ENCODE results near the gene TSEN54. TPM values are rescaled to one million over a fixed set of nuclear protein-coding genes. Genes with fewer than 3 reads are reported as not detected.
A peak's percentile ranks its signal among the peaks of the same experiment; 100 is the strongest.

Gene TSEN54
- total and polyA plus RNA-seq, 9 donors: 12.5 to 27.3 (median 21.0) TPM

DNA sequence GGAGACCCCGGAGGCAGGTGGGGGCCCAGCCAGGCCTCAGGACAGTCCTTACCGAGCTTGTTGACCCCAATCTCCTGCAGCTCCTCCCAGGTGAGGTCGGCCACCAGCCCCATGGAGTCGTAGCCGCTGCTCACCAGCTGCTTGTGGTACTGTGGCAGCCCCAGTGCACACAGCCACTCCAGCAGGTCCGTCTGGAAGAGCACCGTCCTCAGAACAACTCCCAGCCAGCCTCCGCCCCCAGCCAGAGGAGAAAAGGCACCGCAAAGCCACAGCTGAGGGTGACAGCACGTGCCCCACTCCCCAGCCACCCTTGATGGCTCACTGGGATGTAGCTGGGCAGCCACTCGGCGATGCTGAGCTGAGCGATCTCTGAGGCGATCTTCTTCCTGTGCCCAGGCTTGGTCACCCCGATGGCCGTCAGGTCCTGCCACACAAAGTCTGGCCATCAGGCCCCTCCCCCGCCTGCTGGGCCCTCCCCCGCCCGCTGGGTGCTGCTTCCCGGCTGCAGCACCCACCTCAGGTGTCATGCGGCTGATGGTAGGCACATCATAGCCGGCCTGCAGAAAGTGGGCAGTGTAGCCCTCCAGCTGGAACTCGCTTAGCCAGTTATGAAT, 12.9 kb upstream of the TSEN54 start:
- DNase-seq: no peak
- Histone ChIP-seq H3K4me1 (ENCODE audit: control insufficient read depth, insufficient read depth, low read length) (peaks cover 40% of the 10 kb centered on the region), H3K36me3 (ENCODE audit: control insufficient read depth, insufficient read depth, low read length) (peaks cover 96% of the 10 kb centered on the region), H3K4me3 (ENCODE audit: low read length) (no peak overlapping the region), H3K27ac (ENCODE audit: low read length) (no peak overlapping the region), H3K27me3 (ENCODE audit: control insufficient read depth, insufficient read depth, low read length) (no peaks in the 10 kb centered on the region), H3K9me3 (replicated peaks; ENCODE audit: control insufficient read depth, low read depth, low read length) (no peaks in the 10 kb centered on the region)
- 69% methylated on average over 18 of the region's 23 CpGs for WGBS (ENCODE audit: insufficient coverage)

DNA sequence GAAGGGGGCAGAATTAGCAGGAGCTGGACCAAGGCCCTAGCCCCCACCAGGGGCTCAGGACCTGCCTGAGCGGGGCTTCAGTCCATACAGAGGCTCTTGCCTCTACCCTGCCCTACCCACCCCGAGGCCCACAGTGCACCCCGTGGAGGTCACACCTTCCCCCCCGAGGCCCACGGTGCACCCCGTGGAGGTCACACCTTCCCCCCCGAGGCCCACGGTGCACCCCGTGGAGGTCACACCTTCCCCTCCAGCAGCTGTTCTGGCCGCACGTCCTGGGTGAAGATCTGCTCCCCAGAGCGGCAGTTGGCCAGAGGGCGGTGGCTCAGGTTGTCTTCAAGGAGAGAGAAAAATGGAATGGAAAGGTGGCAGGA, 12.4 kb upstream of the TSEN54 start:
- no peak overlapping the region for H3K27ac ChIP-seq (ENCODE audit: low read length)
- H3K27me3 ChIP-seq (ENCODE audit: control insufficient read depth, insufficient read depth, low read length): no peaks in the 10 kb centered on the region
- 75% methylated on average over 2 of the region's 13 CpGs for WGBS (ENCODE audit: insufficient coverage)
- peaks cover 95% of the 10 kb centered on the region for H3K36me3 ChIP-seq (ENCODE audit: control insufficient read depth, insufficient read depth, low read length)
- no peak for DNase-seq
- H3K4me3 ChIP-seq (ENCODE audit: low read length): no peak overlapping the region
- no peaks in the 10 kb centered on the region for H3K9me3 ChIP-seq (replicated peaks; ENCODE audit: control insufficient read depth, low read depth, low read length)
- H3K4me1 ChIP-seq (ENCODE audit: control insufficient read depth, insufficient read depth, low read length): peaks cover 40% of the 10 kb centered on the region

DNA sequence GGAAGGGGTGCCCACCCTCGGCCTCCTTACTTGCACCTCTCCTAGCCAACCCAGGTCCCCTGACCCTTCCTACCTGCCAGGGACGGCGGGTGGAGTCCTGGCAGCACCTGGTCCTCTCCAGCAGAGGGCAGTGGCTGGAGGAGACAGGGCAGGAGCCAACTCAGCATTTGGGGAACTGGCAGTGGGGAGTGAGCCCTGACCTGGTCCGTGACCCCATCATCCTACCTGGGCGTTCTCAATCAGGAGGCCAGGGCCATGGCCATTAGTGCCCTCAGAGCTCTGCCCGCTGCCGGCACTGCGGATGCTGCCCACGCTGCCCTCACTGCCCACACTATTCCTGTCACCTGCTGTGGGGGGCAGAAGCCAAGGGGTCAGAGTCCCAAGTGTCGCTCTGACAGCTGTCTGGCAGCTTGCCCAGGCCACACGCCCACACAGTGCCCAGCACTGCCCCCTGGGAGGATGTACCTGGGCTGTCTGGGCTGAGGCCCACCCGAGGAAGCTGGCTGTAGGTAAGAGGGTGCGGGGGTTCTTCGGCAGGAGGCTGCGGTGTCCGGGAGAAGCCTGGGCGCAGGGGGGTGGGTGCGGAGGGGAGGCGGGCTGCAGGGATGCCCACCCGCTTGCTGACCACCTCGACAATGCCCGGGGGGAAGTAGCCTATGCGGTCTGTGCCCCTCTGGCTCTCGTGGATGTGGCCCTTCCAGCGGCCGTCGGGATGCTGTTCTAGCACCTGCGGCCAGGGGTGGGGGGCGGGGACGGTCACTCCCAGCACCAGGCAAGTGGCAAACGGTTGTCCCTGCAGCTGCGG, 11.8 kb upstream of the TSEN54 start:
- Histone ChIP-seq H3K4me1 (ENCODE audit: control insufficient read depth, insufficient read depth, low read length) (peaks cover 40% of the 10 kb centered on the region), H3K4me3 (ENCODE audit: low read length) (no peak overlapping the region), H3K9me3 (replicated peaks; ENCODE audit: control insufficient read depth, low read depth, low read length) (no peaks in the 10 kb centered on the region), H3K36me3 (ENCODE audit: control insufficient read depth, insufficient read depth, low read length) (peaks cover 96% of the 10 kb centered on the region), H3K27me3 (ENCODE audit: control insufficient read depth, insufficient read depth, low read length) (no peaks in the 10 kb centered on the region), H3K27ac (ENCODE audit: low read length) (no peak overlapping the region)
- WGBS (ENCODE audit: insufficient coverage): 82% methylated on average over 28 of the region's 32 CpGs
- no peak for DNase-seq

DNA sequence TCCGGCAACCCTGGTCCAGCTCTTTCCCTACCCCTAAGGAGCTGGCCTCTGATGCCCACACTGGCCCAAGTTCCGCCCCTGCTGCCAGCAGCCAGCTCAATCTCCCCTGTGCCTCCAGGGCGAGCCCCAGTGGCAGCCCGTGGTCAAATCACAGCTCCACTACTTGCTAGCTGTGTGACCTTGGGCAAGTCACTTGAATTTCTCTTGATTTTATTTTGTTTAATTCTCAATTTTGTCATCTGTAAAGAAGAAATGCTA, 11.2 kb upstream of the TSEN54 start:
- Histone ChIP-seq H3K36me3 (ENCODE audit: control insufficient read depth, insufficient read depth, low read length) (peaks cover 95% of the 10 kb centered on the region), H3K9me3 (replicated peaks; ENCODE audit: control insufficient read depth, low read depth, low read length) (no peaks in the 10 kb centered on the region), H3K4me1 (ENCODE audit: control insufficient read depth, insufficient read depth, low read length) (peaks cover 45% of the 10 kb centered on the region), H3K27me3 (ENCODE audit: control insufficient read depth, insufficient read depth, low read length) (no peaks in the 10 kb centered on the region), H3K27ac (ENCODE audit: low read length) (no peak overlapping the region), H3K4me3 (ENCODE audit: low read length) (no peak overlapping the region)
- 100% methylated on average over 2 of the region's 4 CpGs for WGBS (ENCODE audit: insufficient coverage)
- DNase-seq: no peak

DNA sequence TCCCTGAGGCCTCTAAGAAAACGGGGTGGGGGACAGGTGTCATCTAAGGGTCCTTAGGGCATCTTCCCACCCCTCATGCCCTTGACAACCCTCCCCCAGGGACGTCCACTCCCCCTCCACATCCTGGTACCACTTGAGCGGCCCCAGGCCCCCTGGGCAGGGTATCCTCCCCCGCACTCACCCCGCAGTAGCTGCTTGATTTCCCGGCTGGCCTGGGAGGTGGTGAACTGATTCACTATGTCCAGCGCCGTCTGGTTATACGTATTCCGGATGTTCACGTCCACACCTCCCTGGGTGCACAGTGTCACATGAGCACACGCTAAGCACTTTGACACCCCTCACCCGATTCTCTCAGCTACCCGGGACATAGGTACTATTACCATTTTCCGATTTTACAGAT, 10.7 kb upstream of the TSEN54 start:
- WGBS (ENCODE audit: insufficient coverage): 81% methylated on average over 13 of the region's 15 CpGs
- Histone ChIP-seq H3K9me3 (replicated peaks; ENCODE audit: control insufficient read depth, low read depth, low read length) (no peaks in the 10 kb centered on the region), H3K27ac (ENCODE audit: low read length) (no peak overlapping the region), H3K4me3 (ENCODE audit: low read length) (no peak overlapping the region), H3K27me3 (ENCODE audit: control insufficient read depth, insufficient read depth, low read length) (no peaks in the 10 kb centered on the region), H3K36me3 (ENCODE audit: control insufficient read depth, insufficient read depth, low read length) (peaks cover 95% of the 10 kb centered on the region), H3K4me1 (ENCODE audit: control insufficient read depth, insufficient read depth, low read length) (peaks cover 49% of the 10 kb centered on the region)
- no peak for DNase-seq

DNA sequence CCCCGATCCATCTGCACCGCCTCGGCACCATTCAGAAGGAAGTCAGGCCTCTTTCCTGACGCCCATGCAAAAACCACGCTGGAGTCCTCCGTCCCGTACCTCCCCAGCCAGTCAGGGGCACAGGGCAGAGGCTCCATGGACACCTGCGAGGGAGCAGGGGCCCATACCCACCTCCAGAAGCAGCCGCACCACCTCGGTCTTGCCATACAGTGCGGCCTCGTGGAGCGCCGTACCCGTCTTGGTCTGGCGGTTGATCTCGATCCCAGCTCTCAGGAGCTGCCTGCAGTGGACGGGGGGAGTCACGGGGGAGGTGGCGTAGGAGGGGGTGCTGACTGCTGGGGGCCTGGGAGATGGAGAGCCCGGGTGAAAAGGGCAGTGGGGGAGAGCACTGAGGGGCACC, 10.2 kb upstream of the TSEN54 start:
- no peaks in the 10 kb centered on the region for H3K27me3 ChIP-seq (ENCODE audit: control insufficient read depth, insufficient read depth, low read length)
- H3K27ac ChIP-seq (ENCODE audit: low read length): no peak overlapping the region
- H3K4me1 ChIP-seq (ENCODE audit: control insufficient read depth, insufficient read depth, low read length): peaks cover 46% of the 10 kb centered on the region
- H3K4me3 ChIP-seq (ENCODE audit: low read length): no peak overlapping the region
- 87% methylated on average over 18 of the region's 21 CpGs for WGBS (ENCODE audit: insufficient coverage)
- peaks cover 94% of the 10 kb centered on the region for H3K36me3 ChIP-seq (ENCODE audit: control insufficient read depth, insufficient read depth, low read length)
- no peaks in the 10 kb centered on the region for H3K9me3 ChIP-seq (replicated peaks; ENCODE audit: control insufficient read depth, low read depth, low read length)
- no peak for DNase-seq

DNA sequence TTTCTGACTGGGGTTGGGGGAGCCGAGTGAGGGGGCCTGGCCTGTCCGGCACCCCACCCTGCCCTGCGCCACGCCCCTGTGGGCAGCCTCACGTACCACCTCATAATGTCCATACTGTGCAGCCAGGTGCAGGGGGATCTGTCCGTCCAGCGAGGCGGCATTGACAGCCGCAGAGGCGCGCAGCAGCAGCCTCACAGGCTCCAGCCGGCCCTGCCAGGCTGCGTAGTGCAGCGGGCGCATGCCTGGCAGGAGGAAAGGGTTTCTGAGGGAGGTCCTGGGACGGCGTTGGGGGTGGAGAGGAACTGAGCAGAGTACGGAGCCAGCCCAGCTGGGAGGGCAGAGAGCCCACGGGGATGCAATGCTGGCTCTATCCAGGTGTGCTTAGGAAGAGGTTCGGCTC, 9.4 kb upstream of the TSEN54 start:
- H3K4me1 ChIP-seq (ENCODE audit: control insufficient read depth, insufficient read depth, low read length): peaks cover 45% of the 10 kb centered on the region
- DNase-seq: no peak
- no peak overlapping the region for H3K4me3 ChIP-seq (ENCODE audit: low read length)
- H3K27ac ChIP-seq (ENCODE audit: low read length): no peak overlapping the region
- H3K9me3 ChIP-seq (replicated peaks; ENCODE audit: control insufficient read depth, low read depth, low read length): no peaks in the 10 kb centered on the region
- no peaks in the 10 kb centered on the region for H3K27me3 ChIP-seq (ENCODE audit: control insufficient read depth, insufficient read depth, low read length)
- H3K36me3 ChIP-seq (ENCODE audit: control insufficient read depth, insufficient read depth, low read length): peaks cover 94% of the 10 kb centered on the region
- 85% methylated on average over 20 of the region's 20 CpGs for WGBS (ENCODE audit: insufficient coverage)

DNA sequence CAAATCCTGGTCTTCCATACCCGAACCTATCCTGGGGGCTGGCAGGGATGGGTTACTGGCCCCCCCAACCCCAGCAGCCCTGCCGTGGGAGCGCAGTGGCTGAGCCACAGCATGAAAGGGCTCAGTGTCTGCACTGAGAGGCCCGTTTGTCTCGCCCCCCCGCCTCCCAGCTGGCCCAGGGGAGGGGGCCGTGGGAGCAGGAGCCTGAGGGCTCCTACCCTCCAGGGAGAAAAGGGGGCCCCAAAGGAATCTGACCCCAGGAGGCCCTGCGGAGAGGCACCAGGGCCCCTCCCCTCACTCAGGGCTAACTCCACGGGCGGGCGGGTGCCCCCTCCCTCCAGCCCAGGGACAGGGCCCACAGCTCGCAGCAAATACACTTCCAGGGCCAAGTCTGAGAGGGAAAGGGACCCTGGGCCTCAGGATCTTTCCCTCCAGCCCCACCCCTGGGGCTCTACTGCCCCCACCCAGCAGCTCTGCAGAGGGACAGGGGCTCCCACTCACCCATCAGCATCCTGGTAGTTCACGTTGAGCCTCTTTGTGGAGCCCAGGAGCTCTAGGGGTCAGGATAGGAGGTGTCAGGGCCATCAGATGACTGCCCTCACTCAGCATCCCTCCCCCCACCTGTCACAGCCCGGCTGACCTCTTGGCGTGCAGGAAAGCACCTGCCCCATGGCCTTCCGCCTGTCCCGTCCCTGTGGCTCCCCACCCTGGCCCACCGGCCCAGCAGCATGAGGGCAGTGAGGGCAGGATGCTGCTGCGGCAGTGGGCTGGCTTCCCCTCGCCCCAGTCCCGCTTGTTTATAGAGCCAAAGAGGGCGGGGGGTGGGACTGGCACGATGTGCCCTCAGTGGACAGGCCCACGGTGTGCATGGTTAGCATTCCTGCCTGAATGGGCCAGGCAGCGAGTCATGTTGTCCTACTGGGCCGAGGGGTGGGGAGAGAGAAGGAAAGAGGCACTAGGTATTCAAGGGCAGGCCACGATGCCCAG, 8.3 kb upstream of the TSEN54 start:
- Histone ChIP-seq H3K9me3 (replicated peaks; ENCODE audit: control insufficient read depth, low read depth, low read length) (no peaks in the 10 kb centered on the region), H3K27ac (ENCODE audit: low read length) (peak overlapping the region; percentile 86), H3K36me3 (ENCODE audit: control insufficient read depth, insufficient read depth, low read length) (peaks cover 87% of the 10 kb centered on the region), H3K4me3 (ENCODE audit: low read length) (no peak overlapping the region), H3K27me3 (ENCODE audit: control insufficient read depth, insufficient read depth, low read length) (no peaks in the 10 kb centered on the region), H3K4me1 (ENCODE audit: control insufficient read depth, insufficient read depth, low read length) (peaks cover 56% of the 10 kb centered on the region)
- WGBS (ENCODE audit: insufficient coverage): 82% methylated on average over 13 of the region's 27 CpGs
- DNase-seq: no peak

DNA sequence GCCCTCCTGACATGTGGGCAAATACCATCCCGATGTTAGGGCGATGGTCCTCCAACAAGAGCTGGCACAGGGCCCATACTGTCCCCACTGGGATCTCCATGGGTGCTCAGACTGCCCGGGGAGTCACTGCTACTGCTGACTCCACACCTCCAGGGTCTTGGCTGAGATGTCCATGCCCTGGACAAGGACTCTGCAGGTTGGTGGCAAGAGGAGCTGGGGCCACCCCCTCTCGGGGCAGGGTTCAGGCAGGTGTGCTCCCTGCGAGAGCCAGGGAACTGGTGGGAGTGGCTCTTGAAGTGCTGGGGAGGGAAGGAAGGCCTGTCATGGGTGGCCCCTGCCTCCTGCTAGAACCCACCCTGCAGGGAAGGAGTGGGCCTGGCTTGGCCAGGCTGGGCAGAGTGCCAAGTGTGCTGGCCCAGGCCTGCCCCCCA, 7.4 kb upstream of the TSEN54 start:
- DNase-seq: no peak
- WGBS (ENCODE audit: insufficient coverage): 76% methylated on average over 5 of the region's 5 CpGs
- H3K27me3 ChIP-seq (ENCODE audit: control insufficient read depth, insufficient read depth, low read length): no peaks in the 10 kb centered on the region
- no peaks in the 10 kb centered on the region for H3K9me3 ChIP-seq (replicated peaks; ENCODE audit: control insufficient read depth, low read depth, low read length)
- H3K4me1 ChIP-seq (ENCODE audit: control insufficient read depth, insufficient read depth, low read length): peaks cover 64% of the 10 kb centered on the region
- H3K27ac ChIP-seq (ENCODE audit: low read length): peak overlapping the region; percentile 86
- H3K36me3 ChIP-seq (ENCODE audit: control insufficient read depth, insufficient read depth, low read length): peaks cover 84% of the 10 kb centered on the region
- H3K4me3 ChIP-seq (ENCODE audit: low read length): no peak overlapping the region
